ENCODE measurements around the gene FBXO10.
A peak's percentile ranks its signal among the peaks of the same experiment; 100 is the strongest.

The FBXO10 gene

DNA sequence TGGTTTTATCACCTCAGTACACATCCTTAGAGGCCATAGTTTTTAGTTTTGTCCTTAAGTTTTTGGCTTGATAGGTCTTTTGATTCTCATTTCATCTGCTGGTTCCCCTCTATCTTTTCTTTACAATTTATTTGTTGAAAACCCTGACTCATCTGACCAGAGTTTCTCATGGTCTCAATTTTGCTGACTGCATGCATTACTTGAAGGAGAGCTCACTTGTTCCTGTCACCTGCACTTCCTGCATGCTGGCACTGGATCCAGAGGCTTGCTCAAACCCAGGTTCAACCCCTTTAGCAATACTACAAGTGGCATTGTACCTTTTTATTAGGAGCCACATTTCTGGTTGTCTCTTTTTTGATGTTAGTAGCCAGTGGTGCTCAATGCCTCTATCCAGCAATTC lies 26.7 kb downstream of the FBXO10 start:
- H3K9me3 Mint-ChIP-seq: no peaks in the 10 kb centered on the region
- no peaks in the 10 kb centered on the region for H3K27me3 Mint-ChIP-seq
- H3K27ac Mint-ChIP-seq: no peak overlapping the region
- no peak for ATAC-seq
- DNase-seq: no peak
- H3K4me1 Mint-ChIP-seq: no peaks in the 10 kb centered on the region
- H3K4me3 Mint-ChIP-seq: no peak overlapping the region
- H3K36me3 Mint-ChIP-seq (ENCODE audit: low read depth): no peaks in the 10 kb centered on the region

DNA sequence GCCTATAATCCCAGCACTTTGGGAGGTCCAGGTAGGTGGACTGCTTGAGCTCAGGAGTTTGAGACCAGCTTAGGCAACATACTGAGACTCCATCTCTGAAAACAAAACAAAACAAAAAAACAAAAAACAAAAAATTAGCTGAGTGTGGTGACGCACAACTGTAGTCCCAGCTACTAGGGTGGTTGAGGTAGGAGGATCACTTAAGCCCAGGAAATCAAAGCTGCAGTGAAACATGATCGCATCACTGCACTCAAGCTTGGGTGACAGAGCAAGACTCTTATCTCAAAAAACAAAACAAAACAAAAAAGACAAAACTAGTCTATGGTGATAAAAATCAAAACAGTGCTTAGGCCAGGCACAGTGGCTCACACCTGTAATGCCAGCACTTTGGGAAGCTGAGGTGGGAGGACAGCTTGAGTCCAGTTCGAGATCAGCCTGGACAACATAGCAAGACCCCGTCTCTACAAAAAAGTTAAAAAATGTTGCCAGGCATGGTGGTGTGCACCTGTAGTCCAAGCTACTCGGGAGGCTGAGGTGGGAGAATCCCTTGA lies 28.8 kb downstream of the FBXO10 start:
- Mint-ChIP-seq H3K4me3 (no peak overlapping the region), H3K27ac (no peak overlapping the region), H3K4me1 (peaks cover 6% of the 10 kb centered on the region), H3K36me3 (ENCODE audit: low read depth) (peaks cover 2% of the 10 kb centered on the region), H3K9me3 (no peaks in the 10 kb centered on the region), H3K27me3 (no peaks in the 10 kb centered on the region)
- DNase-seq (no peak), ATAC-seq (no peak)

DNA sequence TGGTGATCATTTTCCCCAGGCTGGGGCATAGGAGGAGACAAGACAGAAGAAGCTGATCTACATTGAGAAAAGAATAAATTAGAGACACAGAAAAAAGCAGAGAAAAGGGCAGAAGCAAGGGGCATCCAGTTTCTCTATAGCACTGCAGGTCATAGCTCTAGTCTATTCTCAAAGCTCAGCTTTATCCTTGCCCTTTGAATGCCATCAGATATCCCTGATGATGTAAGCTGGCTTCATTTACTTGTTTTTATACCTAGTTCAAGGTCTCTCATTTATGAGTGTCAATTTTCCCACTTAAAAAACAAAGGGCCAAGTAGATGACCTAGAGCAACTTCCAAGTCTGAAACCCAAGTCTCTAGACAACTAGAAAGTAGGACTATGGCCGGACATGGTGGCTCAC lies 32.7 kb downstream of the FBXO10 start:
- no peak for ATAC-seq
- H3K36me3 Mint-ChIP-seq (ENCODE audit: low read depth): peaks cover 7% of the 10 kb centered on the region
- no peak for DNase-seq
- no peaks in the 10 kb centered on the region for H3K27me3 Mint-ChIP-seq
- no peak overlapping the region for H3K4me3 Mint-ChIP-seq
- no peaks in the 10 kb centered on the region for H3K9me3 Mint-ChIP-seq
- no peak overlapping the region for H3K27ac Mint-ChIP-seq
- H3K4me1 Mint-ChIP-seq: peaks cover 9% of the 10 kb centered on the region

DNA sequence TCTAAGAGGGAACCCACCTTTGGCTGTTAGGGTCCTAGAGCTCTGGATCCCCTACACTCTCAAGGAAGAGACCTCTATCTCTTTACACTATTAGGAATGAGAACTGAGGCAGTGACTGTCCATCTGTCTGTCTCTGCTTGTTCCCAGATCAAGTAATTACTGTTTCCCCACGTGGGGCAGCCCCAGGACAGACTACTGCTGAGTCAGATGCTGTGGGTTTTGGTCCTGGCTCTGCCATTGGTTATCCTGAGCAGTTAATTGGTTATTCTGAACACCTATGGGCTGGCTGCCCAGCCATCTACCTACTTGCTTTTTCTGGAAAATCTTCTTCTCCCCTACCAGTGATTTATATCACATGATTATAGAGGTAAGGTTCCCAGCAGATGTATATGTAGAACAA lies 33.3 kb downstream of the FBXO10 start:
- H3K4me1 Mint-ChIP-seq: peaks cover 9% of the 10 kb centered on the region
- H3K4me3 Mint-ChIP-seq: no peak overlapping the region
- DNase-seq: no peak
- no peaks in the 10 kb centered on the region for H3K9me3 Mint-ChIP-seq
- H3K36me3 Mint-ChIP-seq (ENCODE audit: low read depth): peaks cover 7% of the 10 kb centered on the region
- H3K27ac Mint-ChIP-seq: no peak overlapping the region
- no peaks in the 10 kb centered on the region for H3K27me3 Mint-ChIP-seq
- peak; percentile 43 for ATAC-seq

DNA sequence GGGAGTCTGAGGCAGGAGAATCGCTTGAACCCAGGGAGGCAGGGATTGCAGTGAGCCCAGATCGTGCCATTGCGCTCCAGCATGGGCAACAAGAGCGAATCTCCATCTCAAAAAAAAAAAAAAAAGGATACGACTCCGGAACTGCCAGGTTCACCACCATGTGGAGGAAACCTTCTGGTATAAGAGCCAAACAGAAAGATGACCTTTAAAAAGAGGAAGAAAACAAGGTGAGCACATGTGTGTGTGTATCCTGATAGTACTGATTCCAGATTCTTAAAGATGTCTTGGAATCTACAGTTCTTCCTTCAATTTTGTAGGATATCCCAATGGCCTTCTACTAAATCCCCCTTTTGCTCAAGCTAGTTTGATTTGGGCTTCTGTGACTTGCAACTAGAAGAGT lies 33.7 kb downstream of the FBXO10 start:
- Mint-ChIP-seq H3K4me3 (no peak overlapping the region), H3K4me1 (peaks cover 9% of the 10 kb centered on the region), H3K36me3 (ENCODE audit: low read depth) (peaks cover 7% of the 10 kb centered on the region), H3K27me3 (no peaks in the 10 kb centered on the region), H3K27ac (no peak overlapping the region), H3K9me3 (no peaks in the 10 kb centered on the region)
- ATAC-seq (no peak), DNase-seq (no peak)

DNA sequence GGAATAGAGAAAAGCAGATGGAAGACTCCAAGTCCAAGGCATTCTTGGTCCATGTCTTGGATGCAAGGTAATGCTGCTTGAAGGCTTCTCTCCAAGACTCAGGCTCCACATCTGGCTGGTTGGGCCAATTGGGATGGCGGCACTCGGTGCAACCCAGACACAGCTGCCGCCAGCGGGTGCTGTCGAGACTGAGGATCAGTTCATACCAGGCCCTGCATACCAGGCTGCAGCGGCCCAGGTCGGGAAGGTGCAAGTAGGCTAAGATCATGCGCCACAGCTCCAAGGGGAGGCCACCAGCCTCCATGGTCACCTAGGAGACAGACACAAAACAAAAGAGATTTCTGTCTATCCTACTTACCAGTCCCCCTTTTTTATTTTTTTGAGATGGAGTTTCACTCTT lies 34.7 kb downstream of the FBXO10 start:
- peaks cover 7% of the 10 kb centered on the region for H3K36me3 Mint-ChIP-seq (ENCODE audit: low read depth)
- H3K9me3 Mint-ChIP-seq: no peaks in the 10 kb centered on the region
- ATAC-seq (no peak), DNase-seq (no peak)
- no peak overlapping the region for H3K27ac Mint-ChIP-seq
- no peak overlapping the region for H3K4me3 Mint-ChIP-seq
- peaks cover 9% of the 10 kb centered on the region for H3K4me1 Mint-ChIP-seq
- H3K27me3 Mint-ChIP-seq: no peaks in the 10 kb centered on the region

DNA sequence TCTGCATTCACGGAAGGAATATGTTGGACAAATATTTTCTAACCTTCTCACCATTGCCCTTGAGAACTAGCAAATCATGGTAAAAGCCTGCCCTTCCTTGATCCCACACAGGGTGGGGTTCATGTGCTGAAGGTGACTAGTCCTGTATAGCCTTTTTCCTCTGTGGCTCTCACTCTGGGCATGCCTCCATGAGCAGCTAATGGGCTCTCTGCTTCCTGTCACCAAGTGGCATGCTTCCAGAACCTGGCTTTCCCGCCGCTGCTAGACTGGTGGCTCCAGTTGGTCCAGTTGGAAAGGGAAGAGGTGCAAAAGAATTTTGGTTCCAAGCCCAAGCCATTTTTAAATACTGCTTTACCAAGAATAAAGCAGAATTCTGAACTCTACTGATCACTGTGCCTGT lies 35.5 kb downstream of the FBXO10 start:
- Mint-ChIP-seq H3K4me3 (no peak overlapping the region), H3K36me3 (ENCODE audit: low read depth) (peaks cover 7% of the 10 kb centered on the region), H3K27me3 (no peaks in the 10 kb centered on the region), H3K27ac (no peak overlapping the region), H3K4me1 (peaks cover 9% of the 10 kb centered on the region), H3K9me3 (no peaks in the 10 kb centered on the region)
- DNase-seq: no peak
- no peak for ATAC-seq

DNA sequence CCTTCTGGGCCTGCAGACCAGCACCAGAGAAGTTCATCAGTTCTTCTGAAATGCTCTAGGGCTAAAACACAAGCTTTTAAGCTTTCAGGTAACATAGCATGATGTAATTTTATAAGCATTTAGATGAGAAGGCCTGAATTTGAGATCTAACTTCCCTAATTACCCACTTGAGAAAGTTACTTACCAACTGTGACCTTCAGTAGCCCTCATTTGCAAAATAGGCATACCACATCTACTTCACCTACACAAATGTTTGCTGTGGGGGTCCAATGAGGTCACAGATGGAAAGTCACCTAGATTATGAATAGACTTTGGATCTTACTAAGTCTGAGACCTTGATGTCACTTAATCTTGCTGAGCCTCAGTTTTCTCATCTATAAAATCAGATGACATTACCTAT lies 36.5 kb downstream of the FBXO10 start:
- no peaks in the 10 kb centered on the region for H3K9me3 Mint-ChIP-seq
- H3K36me3 Mint-ChIP-seq (ENCODE audit: low read depth): peaks cover 7% of the 10 kb centered on the region
- H3K27ac Mint-ChIP-seq: no peak overlapping the region

DNA sequence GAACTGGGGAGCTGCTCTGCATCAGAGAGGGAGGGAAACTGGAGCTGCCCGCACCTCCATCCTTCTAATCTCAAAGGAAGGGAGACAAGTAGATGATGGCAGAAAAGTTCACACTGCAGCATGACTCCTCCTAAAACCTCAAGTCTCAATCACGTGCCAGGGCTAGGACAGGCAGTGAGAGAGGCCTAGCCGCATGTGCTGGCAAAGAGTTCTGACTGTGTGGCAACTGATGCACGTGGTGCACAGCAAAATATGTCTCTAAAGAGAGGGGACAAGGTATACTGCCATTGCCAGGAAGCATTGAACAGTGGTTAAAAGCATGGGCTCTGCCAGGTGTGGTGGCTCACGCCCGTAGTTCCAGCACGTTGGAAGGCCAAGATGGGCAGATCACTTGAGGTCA lies 38.1 kb downstream of the FBXO10 start:
- peaks cover 7% of the 10 kb centered on the region for H3K4me1 Mint-ChIP-seq
- peaks cover 4% of the 10 kb centered on the region for H3K36me3 Mint-ChIP-seq (ENCODE audit: low read depth)
- DNase-seq: no peak

More for the DNA sequence above, 36.5 kb downstream of the FBXO10 start:
- DNase-seq (no peak), ATAC-seq (peak; percentile 26)
- Mint-ChIP-seq H3K4me1 (peaks cover 9% of the 10 kb centered on the region), H3K27me3 (no peaks in the 10 kb centered on the region), H3K4me3 (no peak overlapping the region)

DNA sequence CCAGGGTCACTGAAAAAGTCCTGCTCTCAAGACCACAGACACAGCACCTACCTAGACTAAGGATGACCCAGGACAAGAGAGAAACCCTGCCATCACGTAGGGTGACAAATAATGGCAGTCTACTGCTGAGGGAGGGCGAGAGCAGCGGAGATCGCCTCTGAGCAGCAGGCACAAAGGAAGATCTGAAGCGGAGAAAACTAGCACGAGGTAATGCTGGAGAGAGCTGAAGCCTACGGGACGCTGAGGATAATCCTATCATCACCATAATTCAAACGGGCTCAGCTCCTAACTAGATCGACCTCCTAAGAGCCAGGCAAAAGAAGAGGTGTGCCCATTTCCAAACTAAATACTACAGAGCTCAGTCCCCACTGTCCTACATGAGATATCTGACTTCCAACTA lies 41.3 kb downstream of the FBXO10 start:
- Mint-ChIP-seq H3K27ac (no peak overlapping the region), H3K4me3 (no peak overlapping the region), H3K36me3 (ENCODE audit: low read depth) (peaks cover 2% of the 10 kb centered on the region), H3K4me1 (peaks cover 9% of the 10 kb centered on the region), H3K27me3 (no peaks in the 10 kb centered on the region), H3K9me3 (no peaks in the 10 kb centered on the region)
- ATAC-seq (no peak), DNase-seq (no peak)

More for the DNA sequence above, 38.1 kb downstream of the FBXO10 start:
- Mint-ChIP-seq H3K27ac (no peak overlapping the region), H3K27me3 (no peaks in the 10 kb centered on the region), H3K4me3 (no peak overlapping the region), H3K9me3 (no peaks in the 10 kb centered on the region)
- ATAC-seq: no peak

DNA sequence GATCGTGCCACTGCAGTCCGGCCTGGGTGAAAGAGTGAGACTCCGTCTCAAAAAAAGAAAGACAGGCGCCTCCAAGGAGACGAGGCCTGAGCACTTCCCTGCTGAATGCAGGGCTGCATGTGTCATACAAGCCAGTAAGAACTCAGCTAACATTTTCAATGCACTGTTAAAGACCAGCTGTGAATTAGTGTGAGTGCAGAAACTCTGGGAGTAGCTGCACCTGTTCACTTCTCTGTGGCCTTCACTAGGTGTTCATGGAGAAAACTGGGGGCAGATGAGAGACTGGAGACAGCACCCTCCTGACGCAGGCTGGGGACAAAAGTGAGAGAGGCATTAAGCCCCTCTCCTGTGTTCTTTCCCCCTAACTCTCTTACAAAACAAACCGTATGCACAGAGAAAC lies 41.8 kb downstream of the FBXO10 start:
- no peak for DNase-seq
- no peak for ATAC-seq
- no peaks in the 10 kb centered on the region for H3K27me3 Mint-ChIP-seq
- no peak overlapping the region for H3K27ac Mint-ChIP-seq
- H3K4me3 Mint-ChIP-seq: no peak overlapping the region
- no peaks in the 10 kb centered on the region for H3K9me3 Mint-ChIP-seq
- peaks cover 10% of the 10 kb centered on the region for H3K4me1 Mint-ChIP-seq
- no peaks in the 10 kb centered on the region for H3K36me3 Mint-ChIP-seq (ENCODE audit: low read depth)

DNA sequence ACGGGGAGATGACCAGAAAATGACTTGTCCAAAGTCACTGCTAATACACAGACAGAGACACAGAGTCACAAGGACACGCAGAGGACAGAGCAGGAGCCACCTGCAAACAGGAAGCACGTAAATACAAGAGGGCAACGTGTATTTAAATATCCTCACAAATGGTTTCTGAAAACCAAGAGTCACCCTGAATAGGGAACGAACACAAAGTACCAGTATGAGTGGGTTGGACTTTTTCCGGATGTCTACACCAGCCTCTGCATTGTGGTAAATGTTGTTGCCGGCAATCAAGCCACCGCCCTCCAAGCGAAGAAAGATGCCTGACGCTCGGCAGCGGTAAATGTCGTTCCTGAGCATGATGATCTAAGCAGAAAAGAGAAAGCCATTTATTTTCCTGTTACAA lies 44.5 kb downstream of the FBXO10 start:
- Mint-ChIP-seq H3K27ac (peak overlapping the region; percentile 44), H3K36me3 (ENCODE audit: low read depth) (peaks cover 4% of the 10 kb centered on the region), H3K4me3 (peak overlapping the region; percentile 21), H3K9me3 (no peaks in the 10 kb centered on the region), H3K27me3 (no peaks in the 10 kb centered on the region), H3K4me1 (peaks cover 24% of the 10 kb centered on the region)
- no peak for ATAC-seq
- no peak for DNase-seq

DNA sequence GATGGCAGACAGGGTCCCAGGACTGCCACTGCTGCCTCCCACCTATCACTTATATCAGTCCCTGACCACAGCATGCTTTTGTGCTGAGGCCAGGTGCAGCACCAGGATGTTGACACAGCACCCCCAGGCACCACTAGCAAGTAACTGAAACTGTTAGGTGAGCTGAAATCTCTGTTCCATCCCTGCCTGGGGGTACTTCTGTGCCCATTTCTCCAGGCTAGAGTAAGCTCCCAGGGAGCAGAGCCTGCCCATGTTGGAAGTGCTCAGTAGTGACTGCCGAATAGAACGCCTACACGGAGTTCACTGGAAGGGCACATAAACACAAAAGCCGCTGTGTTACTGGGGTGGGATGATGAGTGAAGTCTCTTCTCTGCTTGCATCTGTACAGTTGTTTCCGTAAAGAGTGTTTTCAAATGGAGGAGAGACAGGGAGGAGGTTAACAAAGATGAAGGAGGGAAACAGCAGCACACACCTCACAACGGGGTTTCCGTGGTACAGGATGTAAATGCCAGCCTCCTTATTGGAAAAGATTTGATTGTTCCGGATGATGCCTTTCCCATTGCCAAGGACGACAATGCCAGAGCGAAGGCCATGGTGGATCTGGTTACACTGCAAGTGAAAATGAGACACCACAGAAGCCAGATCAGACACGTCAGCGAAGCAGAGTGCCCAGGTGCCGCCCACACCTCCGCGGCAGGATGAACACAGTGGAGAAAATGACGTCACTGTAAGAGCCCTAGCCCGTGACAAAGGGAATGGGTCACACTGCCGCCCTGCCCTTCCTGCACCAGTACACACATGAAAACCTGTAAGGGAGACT lies 47.3 kb downstream of the FBXO10 start:
- Mint-ChIP-seq H3K36me3 (ENCODE audit: low read depth) (peaks cover 5% of the 10 kb centered on the region), H3K27me3 (no peaks in the 10 kb centered on the region), H3K4me3 (peak overlapping the region; percentile 44), H3K4me1 (peaks cover 24% of the 10 kb centered on the region), H3K9me3 (no peaks in the 10 kb centered on the region), H3K27ac (peak overlapping the region; percentile 77)
- ATAC-seq (peak; percentile 85), DNase-seq (peak; percentile 61)

DNA sequence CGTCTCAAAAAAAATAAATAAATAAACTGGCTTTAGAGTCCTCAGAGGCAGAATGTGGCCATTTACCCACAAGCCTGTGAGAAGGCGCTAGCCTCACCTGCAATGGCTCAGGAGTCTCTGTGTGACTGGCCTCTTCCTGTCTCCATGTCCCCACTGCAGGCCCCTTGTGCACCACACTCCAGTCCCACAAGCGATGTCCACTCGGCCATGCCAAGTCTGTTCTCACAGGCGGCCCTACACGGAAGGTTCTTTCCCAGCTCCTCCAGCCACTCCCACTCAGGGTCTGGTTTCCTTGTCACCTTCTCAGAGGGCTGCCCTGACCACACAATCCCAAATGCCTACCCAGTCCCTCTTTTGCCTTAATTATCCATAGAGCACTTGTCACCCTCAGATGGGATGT lies 52.3 kb downstream of the FBXO10 start:
- H3K27me3 Mint-ChIP-seq: no peaks in the 10 kb centered on the region
- H3K36me3 Mint-ChIP-seq (ENCODE audit: low read depth): peaks cover 9% of the 10 kb centered on the region
- no peak overlapping the region for H3K27ac Mint-ChIP-seq
- no peak for ATAC-seq
- no peaks in the 10 kb centered on the region for H3K9me3 Mint-ChIP-seq
- DNase-seq: no peak
- H3K4me1 Mint-ChIP-seq: peaks cover 9% of the 10 kb centered on the region
- H3K4me3 Mint-ChIP-seq: no peak overlapping the region

DNA sequence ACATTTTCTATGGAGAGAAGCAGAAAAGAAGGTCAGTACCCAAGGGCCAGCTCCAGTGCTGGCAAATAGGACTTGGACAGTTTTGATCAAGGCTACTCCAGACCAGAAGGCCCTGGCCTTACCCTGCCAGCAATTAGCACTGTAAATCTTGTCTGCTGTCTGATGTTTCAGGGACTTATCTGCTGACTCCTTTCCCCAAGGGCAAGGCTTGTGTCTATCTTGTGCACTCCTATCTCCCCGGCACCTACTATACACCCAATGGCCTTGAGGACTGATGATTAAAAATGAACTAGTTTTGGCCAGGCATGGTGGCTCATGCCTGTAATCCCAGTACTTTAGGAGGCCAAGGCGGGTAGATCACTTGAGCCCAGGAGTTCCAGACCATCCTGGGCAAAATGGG lies 53.2 kb downstream of the FBXO10 start:
- DNase-seq: no peak
- H3K9me3 Mint-ChIP-seq: no peaks in the 10 kb centered on the region
- no peak overlapping the region for H3K4me3 Mint-ChIP-seq
- no peak overlapping the region for H3K27ac Mint-ChIP-seq
- no peak for ATAC-seq
- H3K27me3 Mint-ChIP-seq: no peaks in the 10 kb centered on the region
- H3K4me1 Mint-ChIP-seq: no peaks in the 10 kb centered on the region
- H3K36me3 Mint-ChIP-seq (ENCODE audit: low read depth): peaks cover 7% of the 10 kb centered on the region
